Measurements from ENCODE around the gene KCNMB1.

KCNMB1 gene, protein sequence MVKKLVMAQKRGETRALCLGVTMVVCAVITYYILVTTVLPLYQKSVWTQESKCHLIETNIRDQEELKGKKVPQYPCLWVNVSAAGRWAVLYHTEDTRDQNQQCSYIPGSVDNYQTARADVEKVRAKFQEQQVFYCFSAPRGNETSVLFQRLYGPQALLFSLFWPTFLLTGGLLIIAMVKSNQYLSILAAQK

DNA sequence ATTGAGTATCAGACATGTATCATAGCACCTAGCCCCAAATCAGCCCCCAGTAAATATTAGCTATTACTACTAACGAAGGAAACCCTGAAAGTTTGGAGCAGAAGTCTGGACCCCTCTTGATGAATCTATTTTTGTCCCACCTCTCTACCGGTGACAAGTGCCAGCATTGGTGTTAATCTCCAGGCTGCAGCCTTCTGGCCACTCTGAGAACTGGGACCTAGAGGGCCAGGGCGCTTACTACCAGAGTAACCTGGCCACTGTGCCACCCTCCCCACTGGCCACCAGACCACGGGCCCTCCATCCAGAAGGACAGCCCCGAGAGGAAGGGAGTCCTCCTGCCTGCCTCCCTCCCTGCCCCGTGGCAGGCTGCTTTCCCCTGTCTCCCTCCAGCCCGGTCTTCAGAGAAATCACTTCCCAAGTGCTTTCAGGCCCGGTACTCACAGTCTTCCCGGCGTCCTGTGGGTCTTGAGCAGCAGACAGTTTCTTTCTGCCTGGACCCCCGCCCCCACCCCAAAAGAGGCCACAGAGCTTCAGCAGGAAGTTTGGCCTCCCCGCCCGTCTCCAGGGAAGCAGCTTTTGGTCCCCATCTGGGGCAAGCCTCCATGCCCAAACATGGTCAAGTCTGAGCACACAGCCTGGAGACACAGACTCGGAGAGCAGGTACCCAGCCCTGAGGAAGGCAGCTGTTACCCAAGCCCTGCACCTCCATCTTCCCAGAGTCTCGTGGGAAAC, at the start of gene KCNMB1:
TSS of gene KCNMB1 (minus strand) at position 550 of the 732 bp plus-strand sequence. CDS start 3,920 bp downstream, outside the sequence.
- no peak for DNase-seq

DNA sequence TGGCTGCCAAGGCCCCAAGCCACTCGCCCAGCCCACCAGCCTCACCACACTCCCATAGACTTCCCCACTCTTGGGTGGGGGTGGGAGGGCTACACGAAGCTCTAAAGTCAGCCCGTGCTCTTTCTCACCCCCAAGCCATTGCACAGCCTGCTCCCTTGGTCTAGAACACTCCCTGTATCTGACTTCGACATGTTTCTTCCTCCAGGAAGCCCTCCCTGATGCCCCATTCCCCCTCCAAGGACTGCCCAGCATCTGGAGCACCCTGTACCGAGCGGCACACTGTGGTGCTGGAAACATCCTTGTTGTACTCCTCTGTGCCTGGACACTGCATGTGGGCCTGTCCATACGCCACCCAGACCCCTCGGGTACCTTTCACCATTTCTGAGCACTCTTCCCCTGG, 49.4 kb upstream of the KCNMB1 start:
- no peak for DNase-seq

DNA sequence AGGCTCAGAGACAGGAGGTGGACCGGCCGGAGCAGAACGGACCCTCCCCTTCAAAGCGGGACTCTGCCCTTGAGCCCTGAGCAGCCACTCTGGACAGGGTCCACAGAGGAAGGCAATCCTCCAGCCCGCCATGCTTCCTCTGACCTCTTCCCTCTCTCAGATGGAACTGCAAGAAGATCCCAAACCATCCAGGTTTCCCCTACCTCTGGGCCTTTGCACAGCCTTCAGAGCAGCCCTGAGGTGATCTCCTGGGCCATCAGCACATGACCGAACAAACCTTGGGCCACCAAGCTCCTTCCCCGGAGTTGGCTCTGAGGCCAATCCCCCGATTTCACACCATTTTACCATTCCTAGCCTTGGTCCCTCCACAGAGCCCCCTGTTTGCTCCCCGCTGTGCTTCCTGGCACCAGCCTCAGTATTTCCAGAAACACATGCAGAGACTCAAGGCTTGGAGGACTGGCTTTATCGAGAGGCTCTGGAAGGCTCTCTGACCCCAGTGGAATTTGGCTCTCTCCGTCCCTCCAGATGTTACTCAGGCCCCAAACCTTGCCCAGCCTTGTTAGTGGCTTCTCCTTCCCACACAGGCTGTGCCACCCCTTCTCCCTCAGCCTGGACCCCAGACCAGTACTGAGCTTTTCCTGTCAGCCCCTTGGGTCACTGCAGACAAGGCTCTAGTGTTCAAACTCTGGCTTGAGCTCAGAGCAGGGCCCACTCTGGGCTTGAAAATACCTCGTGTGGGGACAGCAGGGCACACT, 48.6 kb upstream of the KCNMB1 start:
- no peak for DNase-seq

DNA sequence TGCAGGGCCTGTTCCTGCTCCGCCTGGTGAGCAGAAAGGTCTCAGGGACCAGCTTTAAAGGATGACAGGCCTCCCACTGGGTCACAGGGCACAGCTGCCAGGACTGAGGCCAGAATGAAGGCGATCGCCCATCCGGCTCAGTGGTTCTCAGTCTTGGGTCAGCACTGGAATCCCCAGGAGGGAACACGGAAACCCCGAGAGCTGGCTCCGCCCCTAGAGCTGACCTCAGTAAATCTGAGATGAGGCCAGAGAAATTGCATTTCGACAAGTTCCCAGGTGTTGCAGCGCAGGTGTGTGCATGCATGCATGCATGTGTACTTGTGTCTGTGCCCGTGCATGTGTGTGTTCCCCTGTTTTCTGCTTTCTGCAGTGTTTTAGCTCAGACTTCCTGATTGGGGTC, 47.2 kb upstream of the KCNMB1 start:
- DNase-seq = no peak

DNA sequence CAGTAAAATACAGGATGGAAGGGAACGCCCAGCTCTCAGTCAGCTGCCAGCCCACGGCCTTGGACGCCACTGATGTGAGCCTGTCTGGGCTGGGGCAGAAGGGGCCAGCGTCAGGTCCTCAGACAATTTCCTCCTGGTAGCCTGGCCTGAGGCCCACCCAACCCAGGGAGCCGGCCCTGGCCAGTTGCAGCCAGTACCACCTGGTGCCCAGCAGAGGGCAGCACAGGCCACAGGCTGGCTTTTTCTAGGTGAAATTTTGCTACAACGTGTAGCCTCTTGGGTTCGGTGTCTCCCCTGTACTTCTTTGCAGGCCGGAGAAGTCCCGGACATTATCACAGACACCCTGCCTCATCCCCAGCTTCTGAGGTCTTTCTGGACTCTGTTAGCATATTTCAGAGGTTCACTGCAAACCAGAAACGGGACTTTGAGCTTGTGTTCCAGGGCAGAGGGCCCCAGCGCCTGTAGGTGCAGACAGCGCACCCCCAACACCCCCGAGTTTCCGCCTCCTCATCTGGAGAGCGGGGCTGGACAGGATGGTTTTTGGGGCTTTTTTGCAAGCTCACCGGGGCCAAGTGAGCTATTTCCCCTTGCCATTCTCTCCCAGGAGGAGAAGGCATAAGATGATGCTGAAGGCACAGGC, 45.9 kb upstream of the KCNMB1 start:
- peak; percentile 69 for DNase-seq

DNA sequence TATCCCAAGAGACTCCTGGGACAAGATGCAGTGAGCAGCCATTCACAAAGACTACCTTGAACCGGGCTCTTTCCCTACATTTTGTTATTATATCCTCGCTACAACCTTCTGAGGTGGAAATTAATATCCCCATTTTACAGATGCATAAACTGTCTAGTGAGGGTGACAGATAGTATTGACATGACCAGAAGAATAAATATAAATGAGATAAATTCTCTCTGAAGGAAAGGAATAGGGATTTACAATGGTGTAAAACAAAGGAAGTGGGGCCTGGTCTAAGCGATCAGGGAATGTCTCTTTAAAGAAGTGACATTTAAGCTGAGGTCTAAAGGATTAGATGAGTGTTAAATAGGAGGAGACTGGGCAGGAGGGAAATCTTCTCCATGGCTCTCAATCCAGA, 43.5 kb upstream of the KCNMB1 start:
- DNase-seq = no peak

DNA sequence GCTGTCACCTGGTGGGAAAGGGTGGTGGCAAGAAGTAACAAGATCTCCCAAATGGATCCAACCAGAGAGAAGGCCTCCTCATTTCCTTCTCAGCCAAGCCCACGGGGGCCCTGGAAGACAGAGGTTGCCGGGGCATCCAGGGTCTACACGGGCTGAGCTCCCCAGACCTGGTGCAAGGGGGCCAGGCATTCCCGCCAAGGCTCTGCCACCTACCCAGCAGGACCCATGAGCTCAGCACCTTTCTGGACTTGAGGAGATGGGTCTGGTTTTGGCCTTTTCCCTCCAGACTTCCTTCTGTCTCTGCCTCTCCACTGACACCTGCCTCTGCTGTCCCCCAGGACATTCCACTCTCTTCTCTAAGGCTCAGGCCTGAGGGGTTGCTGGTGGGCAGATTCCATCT, 42.4 kb upstream of the KCNMB1 start:
- no peak for DNase-seq

DNA sequence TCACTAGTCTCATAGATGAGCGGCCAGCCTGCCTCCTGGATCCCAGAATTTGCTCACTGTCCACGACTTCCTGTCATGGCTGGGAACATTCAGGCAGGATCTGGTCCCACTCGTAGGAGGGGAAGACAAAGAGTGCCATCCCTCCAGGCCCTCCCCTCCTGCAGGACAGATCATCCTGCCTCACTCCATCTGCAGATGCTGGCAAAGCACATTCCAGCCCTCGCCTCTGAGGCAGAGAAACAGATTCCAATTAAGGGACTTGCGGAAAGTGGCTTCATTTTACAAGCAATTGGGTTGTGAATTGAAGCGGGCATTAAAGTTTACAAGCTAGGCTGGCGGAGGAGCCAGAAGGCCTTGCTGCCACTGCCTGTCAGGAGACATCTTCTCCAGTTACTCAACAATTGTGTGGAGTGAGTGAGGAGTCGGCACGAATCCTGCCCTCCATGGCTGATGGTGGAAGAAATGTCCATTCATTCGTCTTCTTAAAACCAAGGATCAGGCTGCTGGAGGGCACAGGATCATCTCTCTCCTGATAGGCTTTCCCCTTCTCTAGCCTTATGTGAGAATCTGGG, 41.8 kb upstream of the KCNMB1 start:
- no peak for DNase-seq

DNA sequence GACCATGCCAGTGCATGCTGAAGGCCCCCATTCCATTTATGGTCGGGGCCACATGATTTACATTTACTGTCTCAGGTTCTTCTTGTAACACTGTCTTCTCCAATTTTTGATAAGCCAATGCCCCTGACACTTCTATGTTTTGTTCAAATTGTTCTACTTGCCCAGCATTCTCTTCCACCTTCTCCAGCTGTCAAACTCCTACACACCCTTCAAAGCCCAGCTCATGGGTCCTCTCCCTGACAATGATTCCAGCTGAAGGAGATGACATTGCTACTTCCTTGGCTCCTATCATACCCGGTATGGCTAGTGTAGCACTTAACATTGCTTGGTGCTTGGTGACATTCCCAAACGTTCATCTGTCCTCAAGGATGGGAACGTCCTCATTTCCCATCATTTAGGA, 41.1 kb upstream of the KCNMB1 start:
- DNase-seq = no peak

DNA sequence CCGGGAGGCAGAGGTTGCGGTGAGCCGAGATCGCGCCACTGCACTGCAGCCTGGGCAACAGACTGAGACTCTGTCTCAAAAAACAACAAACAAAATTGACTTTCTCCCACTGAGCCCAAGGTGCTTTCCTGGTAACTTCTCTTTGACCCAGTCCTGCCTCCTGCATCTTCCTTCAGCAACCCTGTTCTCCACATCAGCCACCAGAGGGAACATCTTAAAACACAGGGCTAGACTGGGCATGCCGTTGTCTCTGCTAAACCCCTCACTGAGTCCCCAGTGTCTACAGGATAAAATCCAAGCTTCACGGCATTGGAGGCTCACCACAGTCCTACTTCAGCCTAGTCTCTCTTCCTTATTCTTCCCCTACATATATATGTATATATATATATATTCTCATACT, 39.8 kb upstream of the KCNMB1 start:
- DNase-seq = no peak

DNA sequence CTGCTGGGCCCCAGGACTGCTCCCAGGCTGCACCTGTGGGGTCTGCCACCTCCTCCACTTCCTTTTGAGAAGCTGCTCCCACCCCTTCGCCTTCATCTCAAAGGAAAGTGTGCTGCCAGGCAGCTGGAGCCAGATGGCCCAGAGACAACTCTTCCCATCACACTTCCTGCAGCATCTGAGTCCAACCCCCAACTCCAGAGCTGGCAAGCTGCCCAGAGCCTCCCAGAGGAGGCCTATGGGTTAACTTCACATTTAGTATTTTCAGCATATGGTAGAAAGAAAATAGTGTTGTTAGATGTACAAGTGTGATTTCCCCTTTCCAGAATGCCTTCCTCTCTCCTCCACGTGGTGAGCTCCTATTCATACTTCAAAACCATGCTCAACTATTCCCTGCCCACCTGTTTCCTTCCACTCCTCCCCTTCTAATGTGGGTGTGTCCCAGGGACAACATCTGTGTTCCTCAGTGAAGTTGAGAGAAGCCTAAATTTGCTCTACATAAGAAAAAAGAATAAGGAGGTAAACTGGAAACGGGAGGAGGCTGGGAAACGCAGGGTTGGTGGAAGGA, 38.6 kb upstream of the KCNMB1 start:
- no peak for DNase-seq

DNA sequence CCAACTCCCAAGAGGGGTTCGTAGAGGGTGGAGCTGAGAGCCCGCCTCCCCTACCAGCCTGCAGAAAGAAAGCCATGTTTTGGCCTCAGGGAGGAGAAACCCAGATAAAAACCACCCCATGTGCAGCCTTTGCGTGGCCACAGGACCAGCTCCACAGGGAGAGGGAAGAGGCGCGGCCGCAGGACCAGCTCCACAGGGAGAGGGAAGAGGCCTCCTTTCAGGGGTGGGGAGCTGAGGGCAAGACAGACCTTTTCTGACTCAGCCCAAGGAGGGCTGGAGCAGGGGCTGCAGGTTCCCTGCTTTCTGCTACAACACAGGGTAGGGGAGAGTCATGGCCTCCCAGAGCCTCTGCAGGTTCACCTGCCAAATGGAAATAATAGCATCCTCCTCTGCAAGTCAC, 37.6 kb upstream of the KCNMB1 start:
- DNase-seq = no peak

DNA sequence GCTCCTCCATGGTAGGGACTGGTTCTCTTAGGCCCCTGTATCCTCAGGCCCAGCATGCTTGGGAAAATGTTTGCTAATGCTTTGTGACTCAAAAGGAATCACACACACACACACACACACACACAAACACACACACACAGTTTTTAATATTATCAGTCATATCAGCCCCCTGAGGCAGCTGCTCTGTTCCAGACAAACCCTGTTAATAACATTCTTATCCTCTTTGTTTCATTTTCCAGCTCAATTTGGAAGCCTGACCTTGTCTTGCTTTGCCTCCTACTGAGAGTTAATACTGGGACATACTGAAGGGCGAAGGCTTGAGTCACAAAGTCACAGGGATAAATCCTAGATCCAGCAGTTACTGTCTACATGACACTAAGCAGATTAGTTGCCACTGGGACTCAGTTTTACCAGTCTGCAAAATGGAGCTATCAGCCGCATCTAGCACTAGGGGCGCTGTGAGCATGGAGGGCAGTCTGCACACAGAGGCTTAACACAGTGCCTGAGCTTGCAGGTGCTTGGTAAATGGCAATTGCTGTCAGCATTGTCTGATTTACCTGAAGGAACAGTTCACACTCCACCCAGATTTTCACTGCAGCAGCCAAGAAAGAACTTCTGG, 37.1 kb upstream of the KCNMB1 start:
- DNase-seq = no peak

DNA sequence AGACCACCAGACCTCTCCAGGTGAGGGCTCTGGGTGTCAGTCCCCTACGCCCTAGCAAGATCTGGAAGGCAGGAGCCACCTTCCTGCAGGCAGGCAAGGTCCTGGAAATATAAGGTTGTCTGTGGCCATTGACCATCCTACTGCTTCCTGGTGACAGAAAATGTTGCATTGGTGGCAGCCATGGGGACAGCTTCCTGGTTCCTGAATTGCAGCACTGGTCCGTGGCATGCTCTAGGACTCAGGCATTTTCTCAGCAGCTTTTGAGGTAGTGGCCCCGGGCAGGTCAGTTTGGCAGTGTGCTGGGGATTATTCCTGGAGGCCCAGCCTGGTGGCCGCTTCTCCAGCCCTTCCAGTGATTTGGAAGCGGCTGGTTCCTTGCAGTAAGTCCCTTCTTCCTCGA, 36.6 kb upstream of the KCNMB1 start:
- no peak for DNase-seq

DNA sequence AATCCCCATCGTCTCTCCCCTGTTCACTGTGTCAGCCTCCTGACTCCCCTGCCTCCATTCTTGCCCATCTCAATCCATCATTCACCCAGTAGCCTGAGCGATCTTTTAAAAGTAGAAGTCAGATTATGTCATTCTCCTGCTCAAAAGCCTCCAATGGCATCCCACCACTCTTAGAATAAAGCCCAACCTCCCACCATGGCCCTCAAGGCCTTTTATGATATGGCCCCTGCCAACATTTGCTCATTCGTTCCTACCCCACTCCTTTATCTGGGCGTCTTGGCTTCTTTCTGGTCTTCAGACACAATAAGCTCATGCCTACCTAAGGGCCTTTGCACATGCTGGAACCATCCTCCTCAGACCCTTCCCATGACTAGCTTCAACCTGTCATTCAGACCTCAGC, 35.5 kb upstream of the KCNMB1 start:
- DNase-seq = no peak

DNA sequence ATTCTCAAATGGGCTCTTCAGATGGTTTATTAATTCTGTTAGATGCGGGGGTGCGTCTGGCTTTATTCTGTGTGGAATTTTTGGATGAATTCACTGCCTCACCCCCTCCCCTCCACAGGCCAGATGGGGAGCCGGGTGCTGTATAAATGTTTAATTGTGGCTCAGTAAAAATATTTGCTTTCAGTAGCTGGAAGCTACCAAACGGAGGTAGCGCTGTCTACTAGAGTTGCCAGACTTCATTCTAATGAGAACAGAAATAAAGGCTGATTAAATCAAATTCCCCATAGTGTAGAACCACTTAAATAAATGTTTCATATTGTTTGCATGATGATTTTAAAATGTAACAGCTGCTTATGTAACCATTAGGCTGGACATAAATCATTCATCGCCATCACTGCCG, 34.5 kb upstream of the KCNMB1 start:
- DNase-seq = no peak

DNA sequence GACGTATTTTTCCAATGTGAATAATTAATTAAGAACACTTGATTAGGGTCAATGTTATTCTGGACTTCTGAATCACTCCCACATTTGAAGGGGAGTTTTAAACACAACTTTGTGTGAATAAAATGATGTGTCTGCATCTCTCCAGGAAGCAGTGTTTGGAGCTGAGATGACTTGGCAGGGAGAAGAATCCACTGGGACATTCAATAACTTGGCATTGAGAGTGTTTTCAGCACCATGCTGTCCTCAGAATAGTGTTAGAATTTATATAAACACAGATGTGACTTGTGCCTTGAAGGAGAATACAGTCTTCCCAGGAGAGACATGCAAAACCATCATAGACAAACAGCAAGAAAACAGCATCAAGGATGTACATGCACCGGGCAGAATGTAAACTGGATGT, 32.7 kb upstream of the KCNMB1 start:
- DNase-seq = no peak

DNA sequence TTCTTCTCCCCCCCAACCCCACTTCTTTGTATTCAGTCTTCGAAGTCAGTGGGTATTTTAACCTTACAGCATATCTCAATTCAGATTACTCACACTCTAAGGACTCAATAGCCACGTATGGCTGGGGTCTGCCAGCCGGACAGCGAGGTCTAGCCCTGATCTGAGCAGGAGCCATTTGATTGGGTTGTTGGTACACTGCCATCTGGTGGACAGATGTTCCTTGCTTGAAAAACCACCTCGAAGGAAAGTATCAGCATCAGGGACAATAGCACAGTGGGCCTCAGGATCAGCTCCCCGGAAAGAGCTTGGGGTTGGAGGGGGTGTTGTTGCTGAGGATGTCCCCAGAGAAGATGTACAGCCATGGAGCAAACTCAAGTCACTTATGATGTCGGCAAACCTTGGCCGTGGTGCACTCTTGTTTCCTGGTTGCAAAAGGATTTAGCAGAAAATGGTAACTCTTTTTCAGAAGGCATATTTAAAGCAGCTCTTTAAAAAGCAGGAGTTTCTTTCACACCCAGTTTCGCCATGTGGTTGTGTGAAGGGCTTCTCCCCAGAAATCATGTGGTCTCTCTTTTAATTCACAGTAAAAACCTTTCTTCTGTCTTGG, 31.7 kb upstream of the KCNMB1 start:
- peak; percentile 39 for DNase-seq

DNA sequence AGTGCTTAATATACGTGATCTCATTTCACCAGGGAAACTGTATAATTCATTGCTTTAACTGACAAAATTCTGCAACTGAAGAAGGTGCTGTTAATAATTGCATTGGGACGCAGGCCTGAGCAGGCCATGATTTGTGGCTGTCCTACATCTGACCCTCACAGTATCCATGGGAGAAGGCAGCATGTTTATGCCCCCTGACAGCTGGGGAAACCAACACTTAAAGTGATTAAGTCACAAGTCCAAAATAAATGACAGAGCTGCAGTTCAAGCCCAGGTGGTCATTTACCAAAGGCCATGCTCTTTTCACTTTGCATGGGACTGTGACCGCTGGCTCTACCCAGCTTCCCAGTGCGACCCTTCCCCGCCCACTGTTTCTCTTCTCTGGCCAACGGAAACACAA, 30.5 kb upstream of the KCNMB1 start:
- no peak for DNase-seq

DNA sequence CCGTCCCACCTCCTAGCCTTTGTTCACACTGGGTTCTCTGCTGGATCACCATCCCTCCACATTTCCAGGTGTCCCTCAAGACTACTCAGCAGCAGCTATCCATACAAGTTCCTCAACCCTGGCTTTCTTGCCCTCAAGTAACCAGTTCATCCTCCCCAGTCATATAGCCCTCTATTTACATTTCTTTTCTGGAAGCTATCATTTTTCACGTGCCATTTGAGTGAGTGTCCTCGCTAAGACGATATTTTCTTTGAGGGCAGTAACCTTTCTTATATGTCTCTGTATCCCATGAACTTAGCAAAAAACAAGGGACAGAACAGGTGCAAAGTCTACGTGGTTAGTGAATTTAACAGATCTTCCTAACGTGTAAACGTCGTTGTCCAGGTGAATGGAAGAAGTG, 29.6 kb upstream of the KCNMB1 start:
- DNase-seq = no peak

DNA sequence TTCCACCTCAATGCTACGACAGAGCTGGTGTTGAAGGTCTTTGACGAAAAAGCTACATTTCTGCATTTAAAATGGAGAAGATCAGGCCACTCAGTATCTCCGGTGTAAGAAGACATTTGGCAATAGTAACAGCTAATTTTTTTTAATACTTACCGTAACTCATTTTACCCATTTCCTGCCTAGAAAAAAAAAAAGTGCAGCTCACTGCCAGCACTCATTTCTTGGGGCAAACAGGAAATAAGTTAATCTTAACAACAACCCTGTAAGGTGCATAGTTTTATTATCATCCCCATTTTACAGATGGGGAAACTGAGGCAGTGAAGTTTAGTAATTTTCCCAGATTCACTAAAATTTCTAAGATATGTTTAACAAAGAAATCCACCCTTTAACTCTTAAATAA, 27.4 kb upstream of the KCNMB1 start:
- no peak for DNase-seq

DNA sequence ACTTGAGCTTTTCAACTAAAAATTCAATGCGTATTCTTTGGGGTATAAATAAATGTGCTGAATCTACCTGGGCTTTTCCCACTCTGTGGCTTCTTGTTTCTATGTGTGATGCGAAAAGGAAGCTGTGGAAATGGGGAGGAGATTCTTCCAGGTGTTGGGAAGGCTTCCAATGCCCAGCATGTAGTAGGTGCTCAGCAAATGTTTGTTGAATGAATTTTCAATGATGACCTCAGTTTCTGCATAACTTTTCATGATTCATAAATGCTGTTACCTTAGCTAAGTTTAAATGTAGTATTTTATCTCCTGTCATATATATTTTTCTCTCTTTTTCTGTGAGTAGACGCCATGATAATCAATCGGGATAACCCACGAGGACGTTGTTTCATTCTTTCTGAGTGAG, 25.6 kb upstream of the KCNMB1 start:
- no peak for DNase-seq

All from activated T-cell treated with anti-CD3 and anti-CD28 coated beads, Interleukin-2, amount 50 U/mL, for 1 hour (primary cell).